ENCODE data around the gene SLC16A3. TPM values are rescaled to one million over a fixed set of nuclear protein-coding genes. Genes with fewer than 3 reads are reported as not detected.

SLC16A3 gene
- total RNA-seq, 1 donor: 44.6 TPM

GRCh38 chr17:82266142-82266541 is 37.3 kb downstream of the SLC16A3 start:
- no peak for TF ChIP-seq CTCF (IDR thresholded peaks at IDR 0.05; ENCODE audit: insufficient read depth, low read length)
- no peak for DNase-seq (ENCODE audit: low read depth)
- H3K4me3 ChIP-seq (ENCODE audit: low read depth, low read length): no peak overlapping the region

- peak overlapping the region; percentile 56 for H3K4me3 ChIP-seq (ENCODE audit: low read depth, low read length)
- TF ChIP-seq CTCF (IDR thresholded peaks at IDR 0.05; ENCODE audit: insufficient read depth, low read length): no peak
- DNase-seq (ENCODE audit: low read depth): peak; percentile 94
Measured at GRCh38 chr17:82267575-82268379, 38.9 kb downstream of the SLC16A3 start.

GRCh38 chr17:82269138-82269881 is 40.5 kb downstream of the SLC16A3 start:
- no peak for TF ChIP-seq CTCF (IDR thresholded peaks at IDR 0.05; ENCODE audit: insufficient read depth, low read length)
- H3K4me3 ChIP-seq (ENCODE audit: low read depth, low read length): no peak overlapping the region
- DNase-seq (ENCODE audit: low read depth): no peak

- no peak for DNase-seq (ENCODE audit: low read depth)
- no peak for TF ChIP-seq CTCF (IDR thresholded peaks at IDR 0.05; ENCODE audit: insufficient read depth, low read length)
- H3K4me3 ChIP-seq (ENCODE audit: low read depth, low read length): no peak overlapping the region
Measured at GRCh38 chr17:82269882-82270500, 41.1 kb downstream of the SLC16A3 start.

GRCh38 chr17:82270651-82271050 is 41.8 kb downstream of the SLC16A3 start:
- DNase-seq (ENCODE audit: low read depth): no peak
- H3K4me3 ChIP-seq (ENCODE audit: low read depth, low read length): no peak overlapping the region

GRCh38 chr17:82271401-82271800 is 42.6 kb downstream of the SLC16A3 start:
- DNase-seq (ENCODE audit: low read depth): no peak
- peak overlapping the region; percentile 82 for H3K4me3 ChIP-seq (ENCODE audit: low read depth, low read length)

More at GRCh38 chr17:82270651-82271050, 41.8 kb downstream of the SLC16A3 start:
- no peak for TF ChIP-seq CTCF (IDR thresholded peaks at IDR 0.05; ENCODE audit: insufficient read depth, low read length)

More at GRCh38 chr17:82271401-82271800, 42.6 kb downstream of the SLC16A3 start:
- TF ChIP-seq CTCF (IDR thresholded peaks at IDR 0.05; ENCODE audit: insufficient read depth, low read length): no peak

Data from fibroblast of the aortic adventitia (primary cell).